HCT116 (cell line): Measurements from ENCODE around the gene FOXA1.

Source experiments
- EGR1 ChIP-seq: IDR thresholded peaks from 2 replicates; pipeline ENCODE4 v1.6.1; 2012; ENCODE audit warnings: low read depth
- ELF1 ChIP-seq: IDR thresholded peaks from 2 replicates; pipeline ENCODE4 v1.6.1; 2012; ENCODE audit warnings: low read depth, borderline replicate concordance
- JUND ChIP-seq: IDR thresholded peaks from 2 replicates; pipeline ENCODE4 v1.6.1; 2012
- POLR2A ChIP-seq: IDR thresholded peaks from 2 replicates; pipeline ENCODE4 v1.7.0; 2011; ENCODE audit warnings: borderline replicate concordance; ENCODE audit not compliant: insufficient read depth, insufficient read length; ENCODE audit errors: extremely low read depth
- POLR2AphosphoS5 ChIP-seq: IDR thresholded peaks from 2 replicates; pipeline ENCODE4 v1.6.1; 2011; ENCODE audit warnings: mild to moderate bottlenecking, low read depth, low read length, moderate library complexity
- RAD21 ChIP-seq: IDR thresholded peaks from 2 replicates; pipeline ENCODE4 v1.6.1; 2012; ENCODE audit warnings: low read depth, mild to moderate bottlenecking
- SIN3A ChIP-seq: IDR thresholded peaks from 2 replicates; pipeline ENCODE4 v1.6.1; 2012; ENCODE audit warnings: low read depth
- SP1 ChIP-seq: IDR thresholded peaks from 2 replicates; pipeline ENCODE4 v1.6.1; 2012; ENCODE audit warnings: low read depth
- YY1 ChIP-seq: IDR thresholded peaks from 2 replicates; pipeline ENCODE4 v1.6.1; 2011; ENCODE audit warnings: low read length, low read depth, moderate library complexity, mild to moderate bottlenecking; ENCODE audit not compliant: insufficient replicate concordance; ENCODE audit errors: extremely low read depth
- ZNF274 ChIP-seq: fragments of 200-500 bp; sonication (Bioruptor generic); IDR thresholded peaks from 2 replicates; pipeline ENCODE4 v1.6.1; 2014; ENCODE audit warnings: mild to moderate bottlenecking, low read depth, low read length, inconsistent platforms
- TF ChIP-seq, protein P1 (sequence below), 3 experiments: fragments of 200-600 bp in 1 of 3; sonication (generic) in 1 of 3; IDR thresholded peaks in 2 of 3; conservative IDR thresholded peaks in 1 of 3; 2 replicates each; pipeline ENCODE4 v1.5.1; 2012 to 2017; ENCODE audit warnings: low read depth in 2 of 3, low read length in 2 of 3, antibody characterized with exemption in 1 of 3, borderline replicate concordance in 1 of 3, control low read depth in 1 of 3, mild to moderate bottlenecking in 1 of 3, mixed read lengths in 1 of 3, mixed run types in 1 of 3, moderate library complexity in 1 of 3; ENCODE audit not compliant: insufficient read depth in 1 of 3
- TF ChIP-seq, protein P2 (sequence below): IDR thresholded peaks from 2 replicates; pipeline ENCODE4 v1.6.1; 2012
- TF ChIP-seq, protein P3 (sequence below): IDR thresholded peaks from 2 replicates; pipeline ENCODE4 v1.6.1; 2012; ENCODE audit warnings: low read depth
- TF ChIP-seq, protein P4 (sequence below): IDR thresholded peaks from 2 replicates; pipeline ENCODE4 v1.6.1; 2011; ENCODE audit warnings: mild to moderate bottlenecking, low read length, moderate library complexity; ENCODE audit not compliant: insufficient replicate concordance; ENCODE audit errors: extremely low read depth

DNA sequence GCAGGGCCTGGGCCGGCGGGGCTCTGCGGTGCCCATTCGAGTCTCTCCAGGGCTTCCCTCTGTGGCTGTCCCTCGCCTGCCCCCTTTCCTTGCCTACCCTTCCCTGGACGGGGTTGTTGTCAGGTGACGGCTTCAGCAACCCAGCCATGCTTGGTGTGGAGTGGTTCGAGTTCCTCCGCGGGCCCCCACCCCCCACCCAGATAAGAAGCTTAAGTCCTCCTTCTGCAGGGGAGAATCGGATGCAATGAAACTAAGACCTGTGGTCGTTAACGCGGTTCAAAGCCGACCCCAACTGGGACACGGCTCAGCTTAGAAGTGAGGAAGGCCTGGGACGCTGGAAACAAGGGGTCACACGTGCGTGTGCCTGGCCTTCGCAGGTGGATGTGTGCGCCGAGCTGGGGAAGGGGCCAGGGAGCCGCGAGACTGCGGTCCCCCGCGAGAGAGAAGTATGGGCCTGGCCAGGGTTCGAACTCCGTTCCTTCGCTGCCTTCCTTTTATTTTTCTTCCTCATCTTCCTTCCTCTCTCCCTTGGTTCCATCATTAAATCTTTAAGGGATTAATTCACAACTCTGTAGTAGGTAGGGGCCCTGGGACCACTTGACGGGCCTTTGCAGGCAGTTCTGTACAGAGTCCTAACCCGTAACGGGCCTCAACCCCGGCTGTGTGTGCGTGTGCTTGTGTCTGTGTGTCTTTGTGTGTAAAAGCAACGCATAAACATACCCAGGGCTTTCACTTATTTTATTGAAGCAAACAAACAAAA lies 3.9 kb upstream of the FOXA1 start:
- TF ChIP-seq, protein P1, sequence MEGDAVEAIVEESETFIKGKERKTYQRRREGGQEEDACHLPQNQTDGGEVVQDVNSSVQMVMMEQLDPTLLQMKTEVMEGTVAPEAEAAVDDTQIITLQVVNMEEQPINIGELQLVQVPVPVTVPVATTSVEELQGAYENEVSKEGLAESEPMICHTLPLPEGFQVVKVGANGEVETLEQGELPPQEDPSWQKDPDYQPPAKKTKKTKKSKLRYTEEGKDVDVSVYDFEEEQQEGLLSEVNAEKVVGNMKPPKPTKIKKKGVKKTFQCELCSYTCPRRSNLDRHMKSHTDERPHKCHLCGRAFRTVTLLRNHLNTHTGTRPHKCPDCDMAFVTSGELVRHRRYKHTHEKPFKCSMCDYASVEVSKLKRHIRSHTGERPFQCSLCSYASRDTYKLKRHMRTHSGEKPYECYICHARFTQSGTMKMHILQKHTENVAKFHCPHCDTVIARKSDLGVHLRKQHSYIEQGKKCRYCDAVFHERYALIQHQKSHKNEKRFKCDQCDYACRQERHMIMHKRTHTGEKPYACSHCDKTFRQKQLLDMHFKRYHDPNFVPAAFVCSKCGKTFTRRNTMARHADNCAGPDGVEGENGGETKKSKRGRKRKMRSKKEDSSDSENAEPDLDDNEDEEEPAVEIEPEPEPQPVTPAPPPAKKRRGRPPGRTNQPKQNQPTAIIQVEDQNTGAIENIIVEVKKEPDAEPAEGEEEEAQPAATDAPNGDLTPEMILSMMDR (IDR thresholded peaks at IDR 0.05 in 2 of 3, conservative IDR thresholded peaks at IDR 0.05 in 1 of 3; ENCODE audit: borderline replicate concordance in 1 of 3, insufficient read depth in 1 of 3, low read depth in 2 of 3, low read length in 2 of 3) = no peak
- TF ChIP-seq, protein P2, sequence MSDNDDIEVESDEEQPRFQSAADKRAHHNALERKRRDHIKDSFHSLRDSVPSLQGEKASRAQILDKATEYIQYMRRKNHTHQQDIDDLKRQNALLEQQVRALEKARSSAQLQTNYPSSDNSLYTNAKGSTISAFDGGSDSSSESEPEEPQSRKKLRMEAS = no peak
- TF ChIP-seq ZNF274 (no peak), POLR2AphosphoS5 (no peak), ELF1 (no peak), EGR1 (no peak), SP1 (no peak), POLR2A (no peak), RAD21 (no peak), JUND (no peak), YY1 (no peak), SIN3A (no peak)
- TF ChIP-seq, protein P3, sequence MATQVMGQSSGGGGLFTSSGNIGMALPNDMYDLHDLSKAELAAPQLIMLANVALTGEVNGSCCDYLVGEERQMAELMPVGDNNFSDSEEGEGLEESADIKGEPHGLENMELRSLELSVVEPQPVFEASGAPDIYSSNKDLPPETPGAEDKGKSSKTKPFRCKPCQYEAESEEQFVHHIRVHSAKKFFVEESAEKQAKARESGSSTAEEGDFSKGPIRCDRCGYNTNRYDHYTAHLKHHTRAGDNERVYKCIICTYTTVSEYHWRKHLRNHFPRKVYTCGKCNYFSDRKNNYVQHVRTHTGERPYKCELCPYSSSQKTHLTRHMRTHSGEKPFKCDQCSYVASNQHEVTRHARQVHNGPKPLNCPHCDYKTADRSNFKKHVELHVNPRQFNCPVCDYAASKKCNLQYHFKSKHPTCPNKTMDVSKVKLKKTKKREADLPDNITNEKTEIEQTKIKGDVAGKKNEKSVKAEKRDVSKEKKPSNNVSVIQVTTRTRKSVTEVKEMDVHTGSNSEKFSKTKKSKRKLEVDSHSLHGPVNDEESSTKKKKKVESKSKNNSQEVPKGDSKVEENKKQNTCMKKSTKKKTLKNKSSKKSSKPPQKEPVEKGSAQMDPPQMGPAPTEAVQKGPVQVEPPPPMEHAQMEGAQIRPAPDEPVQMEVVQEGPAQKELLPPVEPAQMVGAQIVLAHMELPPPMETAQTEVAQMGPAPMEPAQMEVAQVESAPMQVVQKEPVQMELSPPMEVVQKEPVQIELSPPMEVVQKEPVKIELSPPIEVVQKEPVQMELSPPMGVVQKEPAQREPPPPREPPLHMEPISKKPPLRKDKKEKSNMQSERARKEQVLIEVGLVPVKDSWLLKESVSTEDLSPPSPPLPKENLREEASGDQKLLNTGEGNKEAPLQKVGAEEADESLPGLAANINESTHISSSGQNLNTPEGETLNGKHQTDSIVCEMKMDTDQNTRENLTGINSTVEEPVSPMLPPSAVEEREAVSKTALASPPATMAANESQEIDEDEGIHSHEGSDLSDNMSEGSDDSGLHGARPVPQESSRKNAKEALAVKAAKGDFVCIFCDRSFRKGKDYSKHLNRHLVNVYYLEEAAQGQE = no peak
- TF ChIP-seq, protein P4, sequence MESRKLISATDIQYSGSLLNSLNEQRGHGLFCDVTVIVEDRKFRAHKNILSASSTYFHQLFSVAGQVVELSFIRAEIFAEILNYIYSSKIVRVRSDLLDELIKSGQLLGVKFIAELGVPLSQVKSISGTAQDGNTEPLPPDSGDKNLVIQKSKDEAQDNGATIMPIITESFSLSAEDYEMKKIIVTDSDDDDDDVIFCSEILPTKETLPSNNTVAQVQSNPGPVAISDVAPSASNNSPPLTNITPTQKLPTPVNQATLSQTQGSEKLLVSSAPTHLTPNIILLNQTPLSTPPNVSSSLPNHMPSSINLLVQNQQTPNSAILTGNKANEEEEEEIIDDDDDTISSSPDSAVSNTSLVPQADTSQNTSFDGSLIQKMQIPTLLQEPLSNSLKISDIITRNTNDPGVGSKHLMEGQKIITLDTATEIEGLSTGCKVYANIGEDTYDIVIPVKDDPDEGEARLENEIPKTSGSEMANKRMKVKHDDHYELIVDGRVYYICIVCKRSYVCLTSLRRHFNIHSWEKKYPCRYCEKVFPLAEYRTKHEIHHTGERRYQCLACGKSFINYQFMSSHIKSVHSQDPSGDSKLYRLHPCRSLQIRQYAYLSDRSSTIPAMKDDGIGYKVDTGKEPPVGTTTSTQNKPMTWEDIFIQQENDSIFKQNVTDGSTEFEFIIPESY = no peak
